IMR-90 (cell line): ENCODE measurements around the gene SAFB2. TPM values are rescaled to one million over a fixed set of nuclear protein-coding genes. Genes with fewer than 3 reads are reported as not detected.
A peak's percentile ranks its signal among the peaks of the same experiment; 100 is the strongest.

Source experiments
- ATAC-seq: fragments of 200-7000 bp; cut with Tn5 transposase; 2 replicates; pipeline ENCODE4 v1.9.1; 2020; ENCODE audit warnings: low read depth, mild to moderate bottlenecking, moderate library complexity
- BruUV-seq: library from RNA; stranded (reverse); fragments of 400-500 nt; replicated peaks from 2 replicates; lab custom pipeline; 2021; lab: Mats Ljungman, UMichigan
- CTCF ChIA-PET: fragments of 300-600 bp; formaldehyde crosslinking; extraction: SDS; loops from one replicate; lab custom pipeline; 2021; ENCODE audit warnings: antibody characterized with exemption; lab: Yijun Ruan, JAX
- POLR2A ChIA-PET: fragments of 300-600 bp; sonication (Branson Sonifier 250); formaldehyde crosslinking; loops from one replicate; lab custom pipeline; 2022; ENCODE audit warnings: antibody characterized with exemption; ENCODE audit not compliant: unreplicated experiment; lab: Charles Lee
- DNase-seq: peaks from one replicate; pipeline ENCODE4 v3.0.0; 2013
- H2AFZ ChIP-seq: replicated peaks from 2 replicates; pipeline ENCODE3; 2013; ENCODE audit warnings: low read length, mild to moderate bottlenecking; ENCODE audit not compliant: poor library complexity
- H2AK5ac ChIP-seq: 2 replicates; pipeline ENCODE4 v1.6.1; 2013; ENCODE audit warnings: low read depth, low read length, inconsistent platforms
- H2AK9ac ChIP-seq: replicated peaks from 2 replicates; pipeline ENCODE3; 2013; ENCODE audit warnings: mild to moderate bottlenecking, low read depth, low read length, moderate library complexity; ENCODE audit not compliant: poor library complexity
- H2BK120ac ChIP-seq: 2 replicates; pipeline ENCODE4 v1.6.1; 2013; ENCODE audit warnings: low read depth, low read length, inconsistent platforms
- H2BK15ac ChIP-seq: 3 replicates; pipeline ENCODE4 v1.6.1; 2013; ENCODE audit warnings: low read depth, low read length, inconsistent platforms
- H2BK20ac ChIP-seq: 2 replicates; pipeline ENCODE4 v1.6.1; 2013; ENCODE audit warnings: low read depth, mild to moderate bottlenecking, inconsistent platforms, low read length, moderate library complexity
- H2BK5ac ChIP-seq: 2 replicates; pipeline ENCODE4 v1.6.1; 2013; ENCODE audit warnings: mild to moderate bottlenecking, low read depth, low read length, inconsistent platforms; ENCODE audit not compliant: poor library complexity, severe bottlenecking
- H3K14ac ChIP-seq: replicated peaks from 2 replicates; pipeline ENCODE4 v1.6.1; 2013; ENCODE audit warnings: low read depth, low read length, inconsistent platforms
- H3K18ac ChIP-seq: 2 replicates; pipeline ENCODE4 v1.6.1; 2013; ENCODE audit warnings: low read depth, low read length, control low read depth
- H3K23ac ChIP-seq: 2 replicates; pipeline ENCODE4 v1.6.1; 2013; ENCODE audit warnings: low read depth, low read length, inconsistent platforms
- H3K27ac ChIP-seq: 2 replicates; pipeline ENCODE4 v1.5.1; 2013; ENCODE audit warnings: mild to moderate bottlenecking, control low read depth, low read length; ENCODE audit not compliant: insufficient read depth
- H3K27me3 ChIP-seq: 2 replicates; pipeline ENCODE4 v1.6.1; 2013; ENCODE audit warnings: low read length; ENCODE audit not compliant: control insufficient read depth, insufficient read depth
- H3K36me3 ChIP-seq: 2 replicates; pipeline ENCODE4 v1.6.1; 2013; ENCODE audit warnings: low read length, mixed read lengths; ENCODE audit not compliant: control insufficient read depth, insufficient read depth
- H3K4ac ChIP-seq: 2 replicates; pipeline ENCODE4 v1.6.1; 2013; ENCODE audit warnings: low read depth, low read length, inconsistent platforms
- H3K4me1 ChIP-seq: 2 replicates; pipeline ENCODE4 v1.6.1; 2013; ENCODE audit warnings: low read length, mixed read lengths; ENCODE audit not compliant: control insufficient read depth, insufficient read depth
- H3K4me2 ChIP-seq: 2 replicates; pipeline ENCODE4 v1.6.1; 2013; ENCODE audit warnings: low read depth, mild to moderate bottlenecking, control low read depth, low read length, moderate library complexity
- H3K4me3 ChIP-seq: 2 replicates; pipeline ENCODE4 v1.5.1; 2013; ENCODE audit warnings: low read depth, mild to moderate bottlenecking, control low read depth, low read length, moderate library complexity; ENCODE audit not compliant: insufficient read depth
- H3K56ac ChIP-seq: 2 replicates; pipeline ENCODE4 v1.6.1; 2013; ENCODE audit warnings: low read length, inconsistent platforms; ENCODE audit not compliant: insufficient read depth; ENCODE audit errors: extremely low read depth
- H3K79me1 ChIP-seq, 2 experiments: 2 replicates each; pipeline ENCODE4 v1.6.1; 2013; ENCODE audit warnings: low read length in 2 of 2, inconsistent platforms in 1 of 2, low read depth in 1 of 2
- H3K9ac ChIP-seq: 2 replicates; pipeline ENCODE4 v1.6.1; 2013; ENCODE audit warnings: low read depth, low read length, control low read depth
- H3K9me1 ChIP-seq: 2 replicates; pipeline ENCODE4 v1.6.1; 2013; ENCODE audit warnings: low read length, inconsistent platforms; ENCODE audit not compliant: insufficient read depth
- H3K9me3 ChIP-seq: 2 replicates; pipeline ENCODE4 v1.6.1; 2013; ENCODE audit warnings: low read length; ENCODE audit not compliant: control insufficient read depth, insufficient read depth
- H4K20me1 ChIP-seq: 2 replicates; pipeline ENCODE4 v1.6.1; 2013; ENCODE audit warnings: low read length, inconsistent platforms; ENCODE audit not compliant: insufficient read depth
- H4K5ac ChIP-seq: 2 replicates; pipeline ENCODE4 v1.6.1; 2013; ENCODE audit warnings: mild to moderate bottlenecking, low read depth, low read length, control low read depth
- H4K8ac ChIP-seq, 2 experiments: 2 replicates each; pipeline ENCODE4 v1.6.1; 2013; ENCODE audit warnings: low read depth in 2 of 2, low read length in 2 of 2, control low read depth in 1 of 2, inconsistent platforms in 1 of 2
- H4K91ac ChIP-seq: 2 replicates; pipeline ENCODE4 v1.6.1; 2013; ENCODE audit warnings: low read depth, low read length, inconsistent platforms; ENCODE audit not compliant: insufficient read depth
- FOS ChIP-seq: fragments of 150-350 bp; IDR thresholded peaks from 2 replicates; pipeline ENCODE4 v1.6.1; 2016; ENCODE audit warnings: low read depth, low read length
- NFE2L2 ChIP-seq: fragments of 150-350 bp; IDR thresholded peaks from 2 replicates; pipeline ENCODE4 v1.6.1; 2016; ENCODE audit warnings: low read depth, mild to moderate bottlenecking, low read length
- RCOR1 ChIP-seq: IDR thresholded peaks from 2 replicates; pipeline ENCODE4 v1.6.1; 2012; ENCODE audit warnings: mild to moderate bottlenecking, low read length, improper control_type of control experiment; ENCODE audit not compliant: insufficient replicate concordance
- WGBS, 2 experiments: methylation state at CpG; one replicate each; pipeline versions ENCODE4 v1.1.5 to v1.1.7; 2013; ENCODE audit warnings: missing lambda C conversion rate in 2 of 2; ENCODE audit not compliant: insufficient read length in 1 of 2; ENCODE audit errors: extremely low coverage in 2 of 2; 5-methylcytosine and 5-hydroxymethylcytosine counted together
- dilution Hi-C: fragments of 300-500 bp; cut with HindIII; formaldehyde crosslinking; loops from one replicate; pipeline ENCODE4 v1.14.3; 2018; ENCODE audit warnings: low sequenced_read_pairs; ENCODE audit not compliant: unreplicated experiment
- in situ Hi-C: fragments of 300-500 bp; cut with MboI; formaldehyde crosslinking; loops from 3 replicates; pipeline ENCODE4 v1.14.3; 2019; ENCODE audit warnings: low sequenced_read_pairs, inconsistent platforms, mixed read lengths
- intact Hi-C: fragments of 100-400 bp; cut with micrococcal nuclease; formaldehyde crosslinking; loops from 2 replicates; pipeline ENCODE4 v1.10.0; 2022
- polyA plus RNA-seq, 3 experiments: library from polyadenylated mRNA; depleted of rRNA; stranded (reverse); fragments of >200 nt; gene quantifications; 2 replicates each; pipeline ENCODE4 v1.2.3, GENCODE V29; 2012; ENCODE audit warnings: low replicate concordance in 1 of 3
- total RNA-seq: library from RNA; depleted of rRNA; stranded (reverse); fragments of >200 nt; gene quantifications from 2 replicates; pipeline ENCODE4 v1.2.3, GENCODE V29; 2012

The SAFB2 gene
- total and polyA plus RNA-seq, 2 of the 4 experiments (the other 2 are of a cell fraction), result 11.8 to 26.2 TPM

GRCh38 chr19:5615756-5616327 is 6.7 kb downstream of the SAFB2 start:
- POLR2A ChIA-PET, result no interaction called here
- H3K27ac ChIP-seq, result no peak overlapping the region
- peaks cover 53% of the 10 kb centered on the region for H3K36me3 ChIP-seq

More at GRCh38 chr19:5615756-5616327, 6.7 kb downstream of the SAFB2 start:
- no peaks in the 10 kb centered on the region; the same call in 1 of the 2 replicates for H3K9me1 ChIP-seq
- H2AK5ac ChIP-seq, result no peak overlapping the region
- no peak overlapping the region for H4K91ac ChIP-seq
- WGBS, 2 experiments, result 93% methylated on average over 6 of the region's 17 CpGs; no CpG with 5 or more reads in 1 of the 2 experiments
- peaks cover 37 to 55% of the 10 kb centered on the region in 2 experiments for H3K79me1 ChIP-seq
- no peak for TF ChIP-seq NFE2L2
- no peak for TF ChIP-seq RCOR1
- 0 out of 2 replicates have a peak, but pooled peaks have one; percentile 5 for TF ChIP-seq FOS
- H2AK9ac ChIP-seq, result peak overlapping the region; percentile 15
- no peak overlapping the region for H2BK120ac ChIP-seq
- H4K8ac ChIP-seq, result peak overlapping the region in 1 of 2 experiments; percentile 3; a peak in 1 of 4 replicates
- no peak overlapping the region for H3K4me2 ChIP-seq
- no peak overlapping the region for H2BK20ac ChIP-seq
- no peaks in the 10 kb centered on the region for H3K27me3 ChIP-seq
- H3K9ac ChIP-seq, result no peak overlapping the region
- H3K18ac ChIP-seq, result no peak overlapping the region
- CTCF ChIA-PET, result no interaction called here
- H3K4me3 ChIP-seq, result no peak overlapping the region
- no peaks in the 10 kb centered on the region for H3K9me3 ChIP-seq
- no peak overlapping the region; the same call in 1 of the 2 replicates for H3K23ac ChIP-seq
- H2AFZ ChIP-seq, result no peak overlapping the region
- H3K56ac ChIP-seq, result no peak overlapping the region
- H4K5ac ChIP-seq, result no peak overlapping the region
- no peak overlapping the region for H3K14ac ChIP-seq
- intact Hi-C loops (no loop called here), in situ Hi-C loops (no loop called here), dilution Hi-C loops (no loop called here)
- no peak overlapping the region for H2BK15ac ChIP-seq
- no TSS peak for BruUV-seq
- peak; percentile 78 for ATAC-seq
- no peak overlapping the region for H2BK5ac ChIP-seq
- H3K4ac ChIP-seq, result no peak overlapping the region
- H4K20me1 ChIP-seq, result peaks cover 23% of the 10 kb centered on the region
- DNase-seq, result peak; percentile 59
- no peaks in the 10 kb centered on the region for H3K4me1 ChIP-seq
